EH (cell line): ENCODE data around the gene ABCA6.
"Not testable (repeated sequence)": the region's sequence is repeated elsewhere in the genome, so short reads cannot be mapped to it uniquely, and the experiment has no call there.

Experiments
- DNase-seq: peaks from one replicate; pipeline ENCODE4 v3.0.0-alpha.2; 2015; ENCODE audit warnings: low read depth

Gene ABCA6

GRCh38 chr17:69073392-69073791 is 68.3 kb downstream of the ABCA6 start:
- not testable (repeated sequence) for DNase-seq

GRCh38 chr17:69072803-69073256 is 68.9 kb downstream of the ABCA6 start:
- DNase-seq, result not testable (repeated sequence)

- not testable (repeated sequence) for DNase-seq
Measured at GRCh38 chr17:69071233-69071586, 70.5 kb downstream of the ABCA6 start.

GRCh38 chr17:69070378-69071232 is 71.1 kb downstream of the ABCA6 start:
- DNase-seq, result not testable (repeated sequence)

GRCh38 chr17:69069226-69069750 is 72.4 kb downstream of the ABCA6 start:
- DNase-seq, result no peak

GRCh38 chr17:69067274-69068047 is 74.2 kb downstream of the ABCA6 start:
- no peak for DNase-seq

GRCh38 chr17:69066482-69066881 is 75.2 kb downstream of the ABCA6 start:
- DNase-seq, result no peak

GRCh38 chr17:69065113-69065512 is 76.6 kb downstream of the ABCA6 start:
- DNase-seq, result no peak

- no peak for DNase-seq
Measured at GRCh38 chr17:69064476-69064875, 77.2 kb downstream of the ABCA6 start.

- DNase-seq, result no peak
Measured at GRCh38 chr17:69064001-69064400, 77.7 kb downstream of the ABCA6 start.

GRCh38 chr17:69062860-69063581 is 78.7 kb downstream of the ABCA6 start:
- DNase-seq, result no peak

- no peak for DNase-seq
Measured at GRCh38 chr17:69061721-69062556, 79.8 kb downstream of the ABCA6 start.

GRCh38 chr17:69060822-69061221 is 80.9 kb downstream of the ABCA6 start, which contains the start of gene ABCA9:
TSS of gene ABCA9 (minus strand) at chr17:69060927. CDS start at chr17:69051126, 9,801 bp downstream.
- no peak for DNase-seq

GRCh38 chr17:69059458-69060175 is 82.1 kb downstream of the ABCA6 start:
- no peak for DNase-seq

GRCh38 chr17:69058165-69058564 is 83.5 kb downstream of the ABCA6 start:
- no peak for DNase-seq

- no peak for DNase-seq
Measured at GRCh38 chr17:69057280-69057679, 84.4 kb downstream of the ABCA6 start.

GRCh38 chr17:69056179-69056823 is 85.4 kb downstream of the ABCA6 start:
- DNase-seq, result no peak

GRCh38 chr17:69055334-69055733 is 86.4 kb downstream of the ABCA6 start:
- no peak for DNase-seq

- DNase-seq, result no peak
Measured at GRCh38 chr17:69050999-69051775, 90.5 kb downstream of the ABCA6 start.
